22Rv1 (cell line): ENCODE measurements around the gene PTGES2.
A peak's percentile ranks its signal among the peaks of the same experiment; 100 is the strongest.

Experiments
- H3K27ac ChIP-seq: fragments of 450-650 bp; 2 replicates; pipeline ENCODE4 v1.5.1; 2017
- CTCF ChIP-seq: fragments of 450-650 bp; IDR thresholded peaks from 2 replicates; pipeline ENCODE4 v1.5.1; 2017; ENCODE audit warnings: mild to moderate bottlenecking
- ZFX ChIP-seq: fragments of 450-650 bp; IDR thresholded peaks from 2 replicates; pipeline ENCODE4 v1.6.1; 2017; ENCODE audit warnings: antibody characterized with exemption, borderline replicate concordance

Gene PTGES2

GRCh38 chr9:128152133-128153059 is 24.9 kb upstream of the PTGES2 start:
- TF ChIP-seq ZFX = no peak
- no peak overlapping the region for H3K27ac ChIP-seq

GRCh38 chr9:128151309-128152132 is 24.0 kb upstream of the PTGES2 start:
- no peak overlapping the region for H3K27ac ChIP-seq
- no peak for TF ChIP-seq ZFX
- TF ChIP-seq CTCF = no peak

- TF ChIP-seq CTCF (peak; percentile 33), ZFX (no peak)
- H3K27ac ChIP-seq = no peak overlapping the region
Observed at GRCh38 chr9:128150594-128151308, 23.2 kb upstream of the PTGES2 start.

- no peak overlapping the region for H3K27ac ChIP-seq
- no peak for TF ChIP-seq ZFX
- TF ChIP-seq CTCF = no peak
Observed at GRCh38 chr9:128149951-128150593, 22.5 kb upstream of the PTGES2 start.

- TF ChIP-seq ZFX = no peak
- no peak for TF ChIP-seq CTCF
- no peak within 1 kb of the TSS for H3K27ac ChIP-seq
Observed at GRCh38 chr9:128149001-128149701, 21.6 kb upstream of the PTGES2 start, which contains the start of gene LCN2. LCN2 (plus strand) TSS chr9:128149453; CDS start chr9:128149526, 73 bp downstream.

- no peak overlapping the region for H3K27ac ChIP-seq
- no peak for TF ChIP-seq CTCF
- TF ChIP-seq ZFX = no peak
Observed at GRCh38 chr9:128148509-128149000, 21.0 kb upstream of the PTGES2 start.
